ENCODE data around the gene TOMM40. TPM values are rescaled to one million over a fixed set of nuclear protein-coding genes. Genes with fewer than 3 reads are reported as not detected.

Gene TOMM40
- total and polyA plus RNA-seq, 11 donors, result 32.2 to 79.9 (median 46.3) TPM

GRCh38 chr19:44939668-44940067, 48.6 kb downstream of the TOMM40 start:
- intact Hi-C loops (cut with DNase I), result no loop called here
- 71 to 88% (median 81%) methylated on average over 5 of the region's 5 CpGs for WGBS, 4 donors

GRCh38 chr19:44942067-44942571, 51.1 kb downstream of the TOMM40 start, which contains the start of gene APOC4:
Gene APOC4, plus strand, starts transcription at chr19:44942237. Its CDS starts 41 bp downstream, at chr19:44942278.
- WGBS, 4 donors, result 88 to 91% (median 88%) methylated on average over 14 of the region's 14 CpGs
- intact Hi-C loops (cut with DNase I), result no loop called here
- DNase-seq (peak in 1 of 5 donors; percentile 28), ATAC-seq (no peak)
- Histone ChIP-seq H3K4me1 (peaks cover 0 to 10% (median 0%) of the 10 kb centered on the region in 12 donors), H3K36me3 (no peaks in the 10 kb centered on the region), H3K9me3 (no peaks in the 10 kb centered on the region), H3K27ac (no peak within 1 kb of the TSS), H3K4me3 (no peak within 1 kb of the TSS), H3K27me3 (no peaks in the 10 kb centered on the region)
- no peak for TF ChIP-seq POLR2A (IDR thresholded peaks at IDR 0.05)
- TF ChIP-seq, protein P1, sequence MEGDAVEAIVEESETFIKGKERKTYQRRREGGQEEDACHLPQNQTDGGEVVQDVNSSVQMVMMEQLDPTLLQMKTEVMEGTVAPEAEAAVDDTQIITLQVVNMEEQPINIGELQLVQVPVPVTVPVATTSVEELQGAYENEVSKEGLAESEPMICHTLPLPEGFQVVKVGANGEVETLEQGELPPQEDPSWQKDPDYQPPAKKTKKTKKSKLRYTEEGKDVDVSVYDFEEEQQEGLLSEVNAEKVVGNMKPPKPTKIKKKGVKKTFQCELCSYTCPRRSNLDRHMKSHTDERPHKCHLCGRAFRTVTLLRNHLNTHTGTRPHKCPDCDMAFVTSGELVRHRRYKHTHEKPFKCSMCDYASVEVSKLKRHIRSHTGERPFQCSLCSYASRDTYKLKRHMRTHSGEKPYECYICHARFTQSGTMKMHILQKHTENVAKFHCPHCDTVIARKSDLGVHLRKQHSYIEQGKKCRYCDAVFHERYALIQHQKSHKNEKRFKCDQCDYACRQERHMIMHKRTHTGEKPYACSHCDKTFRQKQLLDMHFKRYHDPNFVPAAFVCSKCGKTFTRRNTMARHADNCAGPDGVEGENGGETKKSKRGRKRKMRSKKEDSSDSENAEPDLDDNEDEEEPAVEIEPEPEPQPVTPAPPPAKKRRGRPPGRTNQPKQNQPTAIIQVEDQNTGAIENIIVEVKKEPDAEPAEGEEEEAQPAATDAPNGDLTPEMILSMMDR (IDR thresholded peaks at IDR 0.05), result no peak

More at GRCh38 chr19:44939668-44940067, 48.6 kb downstream of the TOMM40 start:
- H3K27ac ChIP-seq, result no peak overlapping the region
- H3K9me3 ChIP-seq, result no peaks in the 10 kb centered on the region
- H3K4me3 ChIP-seq, result no peak overlapping the region
- ATAC-seq (no peak), DNase-seq (peak in 1 of 5 donors; percentile 5)
- H3K4me1 ChIP-seq, result peaks cover 0 to 12% (median 0%) of the 10 kb centered on the region in 12 donors
- H3K27me3 ChIP-seq, result no peaks in the 10 kb centered on the region
- H3K36me3 ChIP-seq, result no peaks in the 10 kb centered on the region
- no peak for TF ChIP-seq POLR2A (IDR thresholded peaks at IDR 0.05)
- TF ChIP-seq, protein P1 (IDR thresholded peaks at IDR 0.05), result no peak

DNA sequence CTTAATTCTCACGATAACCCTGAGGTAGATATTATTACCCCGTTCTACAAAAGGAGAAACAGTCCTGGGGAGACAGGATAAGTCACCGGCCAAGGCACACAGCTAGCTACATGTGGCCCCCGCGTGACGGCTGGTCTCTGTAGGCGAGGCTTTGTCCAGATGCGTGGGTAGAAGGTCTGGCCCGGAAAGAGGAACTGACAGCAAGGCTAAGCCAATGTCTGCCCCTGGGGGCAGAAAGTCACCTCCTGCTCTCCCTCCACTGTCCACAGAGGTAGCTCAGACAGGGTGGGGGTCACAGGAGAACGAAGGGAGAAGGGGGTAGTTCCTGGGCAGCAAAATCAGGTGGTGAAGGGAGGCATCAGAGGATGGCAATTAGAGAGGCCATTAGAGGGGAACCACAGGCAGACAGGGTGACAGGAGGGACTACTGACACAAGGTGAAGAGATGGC, 52.8 kb downstream of the TOMM40 start:
- Histone ChIP-seq H3K4me3 (no peak overlapping the region), H3K27ac (peak overlapping the region in 1 of 12 donors; percentile 46), H3K9me3 (no peaks in the 10 kb centered on the region), H3K36me3 (peaks cover 0 to 5% (median 0%) of the 10 kb centered on the region in 9 donors), H3K4me1 (peaks cover 0 to 10% (median 0%) of the 10 kb centered on the region in 12 donors), H3K27me3 (no peaks in the 10 kb centered on the region)
- peak; percentile 54 to 67 (median 61) for DNase-seq
- intact Hi-C loops (cut with DNase I), result no loop called here
- ATAC-seq, result peak in 3 of 4 donors; percentile 53 to 76 (median 70)
- TF ChIP-seq POLR2A (IDR thresholded peaks at IDR 0.05), result no peak
- TF ChIP-seq, protein P1 (IDR thresholded peaks at IDR 0.05), result no peak
- 39 to 50% (median 42%) methylated on average over 10 of the region's 10 CpGs for WGBS, 4 donors

DNA sequence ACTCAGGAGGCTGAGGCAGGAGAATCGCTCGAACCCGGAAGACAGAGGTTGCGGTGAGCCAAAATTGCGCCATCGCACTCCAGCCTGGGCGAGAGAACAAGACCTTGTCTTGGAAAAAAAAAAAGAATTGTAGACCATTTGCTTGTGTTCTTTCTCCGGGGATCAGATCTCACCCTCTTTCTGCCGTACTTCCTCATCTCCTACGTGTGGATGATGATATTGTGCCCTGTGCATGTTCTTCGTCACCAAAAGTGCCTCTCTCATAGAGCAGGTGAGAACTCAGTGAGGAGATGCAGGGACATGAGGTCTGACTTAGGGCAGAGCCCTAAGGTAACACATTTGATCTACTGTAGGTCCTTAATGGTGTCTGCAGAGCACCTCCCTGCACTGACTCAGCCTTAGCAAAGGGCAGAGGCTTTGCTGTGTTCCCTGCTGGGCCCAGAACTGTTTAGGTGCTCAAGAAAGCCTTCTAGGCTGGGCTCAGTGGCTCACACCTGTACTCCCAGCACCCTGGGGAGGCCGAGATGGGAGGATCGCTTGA, 56.1 kb downstream of the TOMM40 start:
- Histone ChIP-seq H3K36me3 (peaks cover 0 to 22% (median 10%) of the 10 kb centered on the region in 9 donors), H3K4me3 (no peak overlapping the region), H3K27ac (no peak overlapping the region), H3K27me3 (no peaks in the 10 kb centered on the region), H3K4me1 (peaks cover 0 to 14% (median 8%) of the 10 kb centered on the region in 12 donors), H3K9me3 (no peaks in the 10 kb centered on the region)
- WGBS, 4 donors, result 91 to 92% (median 92%) methylated on average over 13 of the region's 13 CpGs
- TF ChIP-seq POLR2A (IDR thresholded peaks at IDR 0.05), result no peak
- TF ChIP-seq, protein P1 (IDR thresholded peaks at IDR 0.05), result no peak
- DNase-seq, result no peak
- intact Hi-C loops (cut with DNase I), result loop anchor here in 1 of 10 donors (2.0 kb wide), 1 partner anchor 42 kb away; the partner anchor contains the start of gene APOE
- ATAC-seq, result no peak
